ENCODE results near the gene ADRB1. TPM values are rescaled to one million over a fixed set of nuclear protein-coding genes. Genes with fewer than 3 reads are reported as not detected.

ADRB1 gene
- total and polyA plus RNA-seq, 4 donors, result 6.6 to 21.4 (median 7.9) TPM

DNA sequence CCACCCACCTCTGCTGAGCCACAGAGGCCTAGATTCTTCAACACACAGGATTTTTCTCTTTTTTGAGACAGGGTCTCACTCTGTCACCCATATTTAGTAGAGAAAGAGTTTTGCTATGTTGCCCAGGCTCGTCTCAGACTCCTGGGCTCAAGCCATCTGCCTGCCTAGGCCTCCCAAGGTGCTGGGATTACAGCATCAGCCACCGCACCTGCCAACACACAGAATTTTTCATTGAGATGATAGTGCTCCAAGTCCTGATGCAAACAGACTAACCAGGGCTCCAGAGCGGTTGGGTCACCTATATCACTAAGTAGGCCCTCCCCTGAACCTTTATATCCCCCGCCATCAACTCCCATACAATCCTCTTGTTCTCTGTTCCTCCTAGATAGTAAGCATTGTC lies 24.4 kb upstream of the ADRB1 start:
- H3K27me3 ChIP-seq (ENCODE audit: control insufficient read depth in 3 of 3, insufficient read depth in 3 of 3, low read length in 2 of 3), result no peaks in the 10 kb centered on the region
- H3K4me3 ChIP-seq, result no peak overlapping the region
- peaks cover 0 to 4% (median 1%) of the 10 kb centered on the region in 4 donors for H3K9me3 ChIP-seq (ENCODE audit: control insufficient read depth in 4 of 4, insufficient read depth in 3 of 4, low read length in 3 of 4)
- TF ChIP-seq CTCF (IDR thresholded peaks at IDR 0.05; ENCODE audit: control extremely low read depth, extremely low read depth), result no peak
- H3K27ac ChIP-seq (ENCODE audit: low read depth in 1 of 2, low read length in 1 of 2), result no peak overlapping the region
- no peaks in the 10 kb centered on the region for H3K36me3 ChIP-seq (ENCODE audit: control insufficient read depth in 4 of 4, insufficient read depth in 4 of 4, low read length in 4 of 4)
- ATAC-seq (ENCODE audit: insufficient read depth, low FRiP score), result no peak
- no peak overlapping the region for H3K9ac ChIP-seq (ENCODE audit: insufficient read depth in 1 of 2, low read length in 2 of 2)
- DNase-seq, result no peak
- 94 to 95% methylated on average over 4 of the region's 4 CpGs for WGBS, 2 donors
- H3K4me1 ChIP-seq (ENCODE audit: control insufficient read depth in 5 of 5, insufficient read depth in 5 of 5, low read length in 5 of 5), result peaks cover 0 to 9% (median 3%) of the 10 kb centered on the region in 5 donors

DNA sequence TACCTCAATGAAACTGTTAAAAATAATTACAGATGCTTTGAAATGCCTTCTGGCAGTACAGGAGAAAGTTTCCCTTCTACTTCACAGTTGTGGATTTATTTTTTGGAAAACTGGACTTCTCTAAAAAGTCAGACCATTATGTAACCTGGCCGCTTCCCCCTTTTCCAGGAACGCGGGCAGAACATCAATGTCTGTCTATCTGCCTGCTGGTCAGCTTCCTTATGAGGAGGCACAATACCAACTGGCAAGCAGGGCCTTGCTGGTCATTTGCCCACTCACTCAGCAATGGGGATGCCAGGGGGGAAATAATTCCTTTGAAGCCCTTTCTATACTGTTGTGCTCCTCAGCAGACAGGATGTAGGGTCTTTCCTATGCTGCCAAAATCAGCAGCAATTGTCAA lies 22.5 kb upstream of the ADRB1 start:
- Histone ChIP-seq H3K4me3 (no peak overlapping the region), H3K9ac (ENCODE audit: insufficient read depth in 1 of 2, low read length in 2 of 2) (no peak overlapping the region), H3K36me3 (ENCODE audit: control insufficient read depth in 4 of 4, insufficient read depth in 4 of 4, low read length in 4 of 4) (no peaks in the 10 kb centered on the region), H3K27me3 (ENCODE audit: control insufficient read depth in 3 of 3, insufficient read depth in 3 of 3, low read length in 2 of 3) (no peaks in the 10 kb centered on the region), H3K9me3 (ENCODE audit: control insufficient read depth in 4 of 4, insufficient read depth in 3 of 4, low read length in 3 of 4) (peaks cover 0 to 2% (median 0%) of the 10 kb centered on the region in 4 donors), H3K27ac (ENCODE audit: low read depth in 1 of 2, low read length in 1 of 2) (no peak overlapping the region), H3K4me1 (ENCODE audit: control insufficient read depth in 5 of 5, insufficient read depth in 5 of 5, low read length in 5 of 5) (peaks cover 0 to 9% (median 5%) of the 10 kb centered on the region in 5 donors)
- TF ChIP-seq CTCF (IDR thresholded peaks at IDR 0.05; ENCODE audit: control extremely low read depth, extremely low read depth), result no peak
- ATAC-seq (ENCODE audit: insufficient read depth, low FRiP score), result no peak
- 45 to 59% methylated on average over 3 of the region's 3 CpGs for WGBS, 2 donors
- DNase-seq, result no peak

DNA sequence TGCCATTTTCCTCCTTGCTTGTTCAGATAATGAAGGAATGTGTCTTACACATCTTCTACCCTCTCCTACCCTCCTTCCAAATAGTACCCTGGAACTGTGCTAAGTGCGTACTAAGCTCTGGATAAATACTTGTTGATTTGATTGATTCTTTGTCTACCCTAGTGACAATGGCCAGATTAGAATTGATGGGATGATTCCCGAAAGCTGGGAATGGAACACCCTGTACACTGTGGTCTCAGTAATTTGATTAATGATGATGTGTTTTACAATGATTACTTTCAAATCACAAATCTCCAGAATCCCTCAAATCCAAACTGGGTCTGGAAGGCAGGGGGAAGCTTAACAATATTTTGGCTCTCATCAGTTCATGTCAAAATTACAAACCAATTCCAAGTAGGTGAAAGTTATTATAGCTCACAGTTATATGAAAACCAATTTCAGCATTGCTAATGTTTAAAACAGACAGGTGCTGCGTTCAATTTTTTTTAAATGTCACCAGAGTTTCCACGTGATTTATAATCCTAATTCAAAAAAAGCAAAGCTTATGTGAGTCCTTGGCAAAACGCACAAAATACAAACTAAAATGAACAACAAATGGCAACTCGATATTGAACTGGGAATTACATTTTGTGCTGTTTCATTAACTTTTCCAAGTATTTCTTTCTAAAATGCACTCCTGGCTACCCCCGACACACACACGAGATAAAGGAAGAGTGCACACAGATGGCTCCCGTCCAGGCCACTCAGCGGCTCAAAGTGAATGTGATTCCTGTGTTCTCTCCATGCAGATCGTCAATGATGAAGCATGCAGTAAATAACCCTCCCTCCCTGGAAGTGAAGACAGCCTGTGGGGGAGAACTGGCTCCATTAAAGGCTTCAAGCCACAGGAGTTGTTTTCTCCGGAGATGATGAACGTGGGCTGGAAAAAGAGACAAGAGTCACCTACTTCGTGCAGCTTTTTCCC lies 21.7 kb upstream of the ADRB1 start:
- H3K9me3 ChIP-seq (ENCODE audit: control insufficient read depth in 4 of 4, insufficient read depth in 3 of 4, low read length in 3 of 4), result peaks cover 0 to 2% (median 0%) of the 10 kb centered on the region in 4 donors
- DNase-seq (peak; percentile 50 to 80 (median 73)), ATAC-seq (ENCODE audit: insufficient read depth, low FRiP score) (no peak)
- H3K9ac ChIP-seq (ENCODE audit: insufficient read depth in 1 of 2, low read length in 2 of 2), result no peak overlapping the region
- 63 to 73% methylated on average over 14 of the region's 14 CpGs for WGBS, 2 donors
- no peaks in the 10 kb centered on the region for H3K27me3 ChIP-seq (ENCODE audit: control insufficient read depth in 3 of 3, insufficient read depth in 3 of 3, low read length in 2 of 3)
- peak overlapping the region in 1 of 2 donors; percentile 67 for H3K27ac ChIP-seq (ENCODE audit: low read depth in 1 of 2, low read length in 1 of 2)
- no peak for TF ChIP-seq CTCF (IDR thresholded peaks at IDR 0.05; ENCODE audit: control extremely low read depth, extremely low read depth)
- peaks cover 0 to 12% (median 8%) of the 10 kb centered on the region in 5 donors for H3K4me1 ChIP-seq (ENCODE audit: control insufficient read depth in 5 of 5, insufficient read depth in 5 of 5, low read length in 5 of 5)
- H3K4me3 ChIP-seq, result no peak overlapping the region
- no peaks in the 10 kb centered on the region for H3K36me3 ChIP-seq (ENCODE audit: control insufficient read depth in 4 of 4, insufficient read depth in 4 of 4, low read length in 4 of 4)
